Vagina (tissue), 2 donors: ENCODE measurements around the gene SYNPR. TPM values are rescaled to one million over a fixed set of nuclear protein-coding genes. Genes with fewer than 3 reads are reported as not detected.

Source experiments
- DNase-seq, 2 donors: peaks; one replicate each; pipeline ENCODE4 v3.0.0-alpha.2; 2017; ENCODE audit errors: extremely low spot score in 2 of 2
- H3K27ac ChIP-seq: fragments of 200-600 bp; sonication (generic); one replicate; pipeline ENCODE4 v1.5.1; 2019
- H3K27me3 ChIP-seq: fragments of 200-600 bp; sonication (generic); one replicate; pipeline ENCODE4 v1.5.1; 2019
- H3K36me3 ChIP-seq, 2 donors: fragments of 200-600 bp; sonication (generic); one replicate each; pipeline ENCODE4 v1.5.1; 2017 to 2019
- H3K4me1 ChIP-seq: fragments of 200-600 bp; sonication (generic); one replicate; pipeline ENCODE4 v1.5.1; 2019
- H3K4me3 ChIP-seq, 2 donors: fragments of 200-600 bp; sonication (generic); 1 replicate in 1 of 2; 2 replicates in 1 of 2; pipeline ENCODE4 v1.5.1; 2016 to 2019
- H3K9me3 ChIP-seq: fragments of 200-600 bp; sonication (generic); one replicate; pipeline ENCODE4 v1.5.1; 2019
- POLR2A ChIP-seq, 2 donors: fragments of 450-650 bp; IDR thresholded peaks; one replicate each; pipeline ENCODE4 v1.6.1; 2017; ENCODE audit warnings: antibody characterized with exemption in 2 of 2, mild to moderate bottlenecking in 2 of 2, moderate library complexity in 2 of 2
- POLR2AphosphoS5 ChIP-seq, 2 donors: sonication (generic); formaldehyde crosslinking; IDR thresholded peaks; one replicate each; pipeline ENCODE4 v1.9.0; 2017; ENCODE audit warnings: antibody characterized with exemption in 2 of 2, mild to moderate bottlenecking in 2 of 2, low read depth in 1 of 2; ENCODE audit not compliant: insufficient read depth in 1 of 2
- intact Hi-C: fragments of 100-400 bp; cut with DNase I; formaldehyde crosslinking; loops from one replicate; pipeline ENCODE4 v1.15.1; 2023
- total RNA-seq: library from RNA; depleted of rRNA; stranded (reverse); fragments of >200 nt; gene quantifications from one replicate; pipeline ENCODE4 v1.2.3, GENCODE V29; 2016
- TF ChIP-seq, protein P1 (sequence below), 3 experiments: fragments of 450-650 bp in 2 of 3; fragments of 200-600 bp in 1 of 3; sonication (generic) in 1 of 3; IDR thresholded peaks; one replicate each; pipeline ENCODE4 v1.5.1; 2017 to 2019; ENCODE audit warnings: antibody characterized with exemption in 3 of 3, mild to moderate bottlenecking in 2 of 3, moderate library complexity in 2 of 3

The SYNPR gene
- total RNA-seq, 1 donor from 2014 or later: not detected

DNA sequence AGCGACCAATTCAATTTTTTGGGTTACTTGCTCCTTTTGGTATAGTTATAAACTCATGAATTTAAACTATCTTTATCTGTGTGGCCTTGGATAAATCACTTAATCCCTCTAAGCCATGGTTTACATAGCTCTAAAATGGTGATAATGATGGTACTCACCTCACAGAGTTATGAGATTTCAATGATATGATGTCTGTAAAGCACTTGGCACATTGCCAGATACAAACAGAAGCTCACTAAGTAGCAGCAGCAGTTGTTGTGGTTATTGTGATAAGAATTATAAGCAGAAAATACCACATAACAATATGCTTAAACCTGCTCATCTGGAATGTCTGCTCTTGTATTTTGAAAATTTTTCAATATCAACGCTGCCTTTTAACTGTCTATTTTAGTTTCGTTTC, 189.3 kb downstream of the SYNPR start:
- no peaks in the 10 kb centered on the region for H3K36me3 ChIP-seq
- no peak overlapping the region for H3K27ac ChIP-seq
- TF ChIP-seq, protein P1, sequence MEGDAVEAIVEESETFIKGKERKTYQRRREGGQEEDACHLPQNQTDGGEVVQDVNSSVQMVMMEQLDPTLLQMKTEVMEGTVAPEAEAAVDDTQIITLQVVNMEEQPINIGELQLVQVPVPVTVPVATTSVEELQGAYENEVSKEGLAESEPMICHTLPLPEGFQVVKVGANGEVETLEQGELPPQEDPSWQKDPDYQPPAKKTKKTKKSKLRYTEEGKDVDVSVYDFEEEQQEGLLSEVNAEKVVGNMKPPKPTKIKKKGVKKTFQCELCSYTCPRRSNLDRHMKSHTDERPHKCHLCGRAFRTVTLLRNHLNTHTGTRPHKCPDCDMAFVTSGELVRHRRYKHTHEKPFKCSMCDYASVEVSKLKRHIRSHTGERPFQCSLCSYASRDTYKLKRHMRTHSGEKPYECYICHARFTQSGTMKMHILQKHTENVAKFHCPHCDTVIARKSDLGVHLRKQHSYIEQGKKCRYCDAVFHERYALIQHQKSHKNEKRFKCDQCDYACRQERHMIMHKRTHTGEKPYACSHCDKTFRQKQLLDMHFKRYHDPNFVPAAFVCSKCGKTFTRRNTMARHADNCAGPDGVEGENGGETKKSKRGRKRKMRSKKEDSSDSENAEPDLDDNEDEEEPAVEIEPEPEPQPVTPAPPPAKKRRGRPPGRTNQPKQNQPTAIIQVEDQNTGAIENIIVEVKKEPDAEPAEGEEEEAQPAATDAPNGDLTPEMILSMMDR (IDR thresholded peaks at IDR 0.05): no peak
- TF ChIP-seq POLR2AphosphoS5 (IDR thresholded peaks at IDR 0.05; ENCODE audit: insufficient read depth in 1 of 2, low read depth in 1 of 2): no peak
- TF ChIP-seq POLR2A (IDR thresholded peaks at IDR 0.05): no peak
- intact Hi-C loops: no loop called here
- no peaks in the 10 kb centered on the region for H3K27me3 ChIP-seq
- H3K4me3 ChIP-seq: no peak overlapping the region
- no peaks in the 10 kb centered on the region for H3K4me1 ChIP-seq
- H3K9me3 ChIP-seq: no peaks in the 10 kb centered on the region
- no peak for DNase-seq

DNA sequence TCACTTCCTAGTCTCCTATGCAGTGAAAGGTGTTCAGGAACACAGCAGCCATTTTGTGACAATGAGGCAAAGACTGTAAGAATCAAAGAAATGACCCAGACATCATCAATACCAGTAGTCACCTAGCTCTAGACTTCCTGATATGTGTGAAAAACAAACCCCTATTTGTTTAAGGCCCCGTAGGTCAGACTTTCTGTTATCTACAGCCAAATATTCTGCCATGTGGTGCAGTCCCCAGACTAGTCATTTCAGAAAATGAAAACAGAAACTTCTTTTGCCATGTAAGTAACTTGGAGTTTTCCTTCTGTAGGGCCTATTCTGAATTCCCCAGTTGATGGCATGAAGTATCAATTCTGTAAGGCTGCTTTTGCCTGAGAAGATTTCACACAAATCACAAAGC, 192.6 kb downstream of the SYNPR start:
- no peaks in the 10 kb centered on the region for H3K27me3 ChIP-seq
- no peaks in the 10 kb centered on the region for H3K36me3 ChIP-seq
- no peaks in the 10 kb centered on the region for H3K4me1 ChIP-seq
- no peak overlapping the region for H3K4me3 ChIP-seq
- H3K27ac ChIP-seq: no peak overlapping the region
- intact Hi-C loops: no loop called here
- no peak for DNase-seq
- no peak for TF ChIP-seq POLR2AphosphoS5 (IDR thresholded peaks at IDR 0.05; ENCODE audit: insufficient read depth in 1 of 2, low read depth in 1 of 2)
- no peak for TF ChIP-seq POLR2A (IDR thresholded peaks at IDR 0.05)
- TF ChIP-seq, protein P1 (IDR thresholded peaks at IDR 0.05): no peak
- H3K9me3 ChIP-seq: no peaks in the 10 kb centered on the region

DNA sequence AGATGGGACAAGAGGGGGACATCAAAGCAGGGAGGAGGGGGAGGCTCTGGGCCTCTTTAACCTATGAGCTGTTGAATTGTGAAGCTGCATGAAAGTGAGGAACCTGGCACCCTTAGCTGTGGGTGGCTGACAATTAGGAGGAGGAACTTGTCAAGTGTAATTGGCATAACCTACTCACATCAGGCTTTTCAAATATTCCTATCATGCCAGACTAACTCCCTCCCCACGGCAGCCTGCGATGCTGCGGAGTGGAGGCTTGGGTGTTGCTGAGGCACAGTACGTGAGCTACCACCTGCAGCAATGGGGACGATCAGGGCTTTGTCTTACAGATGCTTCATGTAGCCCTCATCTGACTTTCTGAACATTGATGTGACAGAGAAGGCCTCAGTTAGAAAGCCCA, 193.7 kb downstream of the SYNPR start:
- no peak for TF ChIP-seq POLR2AphosphoS5 (IDR thresholded peaks at IDR 0.05; ENCODE audit: insufficient read depth in 1 of 2, low read depth in 1 of 2)
- TF ChIP-seq, protein P1 (IDR thresholded peaks at IDR 0.05): no peak
- no peak for TF ChIP-seq POLR2A (IDR thresholded peaks at IDR 0.05)
- intact Hi-C loops: no loop called here
- H3K4me1 ChIP-seq: no peaks in the 10 kb centered on the region
- no peaks in the 10 kb centered on the region for H3K36me3 ChIP-seq
- H3K9me3 ChIP-seq: no peaks in the 10 kb centered on the region
- H3K27ac ChIP-seq: no peak overlapping the region
- H3K27me3 ChIP-seq: no peaks in the 10 kb centered on the region
- DNase-seq: no peak
- H3K4me3 ChIP-seq: no peak overlapping the region

DNA sequence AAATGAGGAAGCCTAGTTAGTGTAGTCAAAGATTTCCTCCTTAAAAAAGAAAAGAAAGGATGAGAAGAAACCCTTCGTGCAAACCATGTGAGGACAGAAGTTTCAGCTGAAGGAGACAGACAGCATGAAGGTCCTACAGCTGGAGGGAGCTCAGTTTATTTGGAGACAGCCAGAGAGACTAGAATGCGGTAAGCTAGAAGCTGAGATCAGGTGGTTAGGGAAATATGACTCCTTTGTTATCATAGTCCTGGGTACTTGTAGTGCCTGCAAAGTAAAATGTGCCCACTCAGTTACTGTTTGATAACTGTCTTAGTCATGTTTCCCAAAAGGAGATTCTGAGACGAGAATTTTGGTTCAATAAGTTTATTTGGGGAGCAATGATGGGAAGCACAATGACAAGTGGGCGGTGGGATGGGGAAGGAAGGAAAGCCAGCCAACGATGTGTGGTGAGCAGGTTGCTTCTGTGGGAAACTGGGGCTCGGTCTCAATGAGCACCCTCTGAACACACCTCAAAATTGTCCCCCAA, 195.6 kb downstream of the SYNPR start:
- TF ChIP-seq POLR2A (IDR thresholded peaks at IDR 0.05): no peak
- TF ChIP-seq, protein P1 (IDR thresholded peaks at IDR 0.05): no peak
- no peak for TF ChIP-seq POLR2AphosphoS5 (IDR thresholded peaks at IDR 0.05; ENCODE audit: insufficient read depth in 1 of 2, low read depth in 1 of 2)

GRCh38 chr3:63474828-63475518, 196.9 kb downstream of the SYNPR start:
- H3K4me3 ChIP-seq: no peak overlapping the region
- intact Hi-C loops: no loop called here
- H3K27ac ChIP-seq: no peak overlapping the region
- no peaks in the 10 kb centered on the region for H3K9me3 ChIP-seq
- TF ChIP-seq POLR2A (IDR thresholded peaks at IDR 0.05): no peak
- no peak for TF ChIP-seq POLR2AphosphoS5 (IDR thresholded peaks at IDR 0.05; ENCODE audit: insufficient read depth in 1 of 2, low read depth in 1 of 2)
- TF ChIP-seq, protein P1 (IDR thresholded peaks at IDR 0.05): no peak
- no peaks in the 10 kb centered on the region for H3K4me1 ChIP-seq
- H3K36me3 ChIP-seq: no peaks in the 10 kb centered on the region
- DNase-seq: no peak
- H3K27me3 ChIP-seq: no peaks in the 10 kb centered on the region

More for the DNA sequence above, 195.6 kb downstream of the SYNPR start:
- H3K36me3 ChIP-seq: no peaks in the 10 kb centered on the region
- no peak overlapping the region for H3K27ac ChIP-seq
- no peaks in the 10 kb centered on the region for H3K9me3 ChIP-seq
- intact Hi-C loops: no loop called here
- DNase-seq: no peak
- H3K4me3 ChIP-seq: no peak overlapping the region
- H3K4me1 ChIP-seq: no peaks in the 10 kb centered on the region
- H3K27me3 ChIP-seq: no peaks in the 10 kb centered on the region
